Endothelial cell of umbilical vein (primary cell): Measurements from ENCODE around the gene KIAA0408. TPM values are rescaled to one million over a fixed set of nuclear protein-coding genes. Genes with fewer than 3 reads are reported as not detected.

Experiments
- BruUV-seq: library from RNA; stranded (reverse); fragments of 400-500 nt; replicated peaks from 2 replicates; lab custom pipeline; 2021; lab: Mats Ljungman, UMichigan
- CTCF ChIA-PET: fragments of 300-600, 350-600 bp; sonication (Branson Sonifier 250); formaldehyde crosslinking; loops from one replicate; lab custom pipeline; 2021; ENCODE audit warnings: antibody characterized with exemption, inconsistent platforms; lab: Charles Lee
- POLR2A ChIA-PET: fragments of 300-600, 350-600 bp; sonication (Branson Sonifier 250); formaldehyde crosslinking; loops from one replicate; lab custom pipeline; 2021; ENCODE audit warnings: antibody characterized with exemption, inconsistent platforms; lab: Charles Lee
- DNase-seq: peaks from one replicate; pipeline ENCODE4 v3.0.0-alpha.2; 2011; ENCODE audit warnings: low read depth, low spot score
- FAIRE-seq: peaks from 2 replicates; lab custom pipeline; 2011; peaks lifted over from hg19 to GRCh38; lab: Jason Lieb, UNC
- H2AFZ ChIP-seq: 2 replicates; pipeline ENCODE4 v1.6.0; 2012; ENCODE audit warnings: low read depth, low read length, control low read depth, inconsistent platforms
- H3K27ac ChIP-seq: 2 replicates; pipeline ENCODE4 v1.5.1; 2011; ENCODE audit warnings: low read depth, mild to moderate bottlenecking, control low read depth, low read length, moderate library complexity; ENCODE audit not compliant: insufficient read depth
- H3K27me3 ChIP-seq, 2 experiments: 2 replicates each; pipeline versions ENCODE4 v1.6.0 to v1.6.1; 2011; ENCODE audit warnings: low read length in 2 of 2, mixed read lengths in 1 of 2; ENCODE audit not compliant: control insufficient read depth in 2 of 2, insufficient read depth in 2 of 2
- H3K36me3 ChIP-seq, 2 experiments: 2 replicates in 1 of 2; 3 replicates in 1 of 2; pipeline ENCODE4 v1.5.1; 2011; ENCODE audit warnings: low read length in 2 of 2, mild to moderate bottlenecking in 1 of 2, moderate library complexity in 1 of 2; ENCODE audit not compliant: control insufficient read depth in 2 of 2, insufficient read depth in 2 of 2; ENCODE audit errors: extremely low read depth in 1 of 2
- H3K4me1 ChIP-seq: 3 replicates; pipeline ENCODE4 v1.5.1; 2011; ENCODE audit warnings: mild to moderate bottlenecking, low read length; ENCODE audit not compliant: control insufficient read depth, insufficient read depth; ENCODE audit errors: extremely low read depth
- H3K4me2 ChIP-seq: 2 replicates; pipeline ENCODE4 v1.6.1; 2011; ENCODE audit warnings: low read length, control low read depth, mixed read lengths; ENCODE audit not compliant: insufficient read depth
- H3K4me3 ChIP-seq, 3 experiments: fragments of 200-600 bp in 1 of 3; sonication (generic), shearing (Covaris generic) in 1 of 3; replicated peaks in 1 of 3; 2 replicates each; pipeline ENCODE4 v1.5.1; 2011 to 2016; ENCODE audit warnings: control low read depth in 3 of 3, low read length in 3 of 3, mild to moderate bottlenecking in 2 of 3, inconsistent platforms in 1 of 3, low read depth in 1 of 3, moderate library complexity in 1 of 3; ENCODE audit not compliant: insufficient read depth in 1 of 3
- H3K79me2 ChIP-seq: 2 replicates; pipeline ENCODE4 v1.6.0; 2012; ENCODE audit warnings: low read length, inconsistent platforms; ENCODE audit not compliant: control insufficient read depth, insufficient read depth
- H3K9ac ChIP-seq: replicated peaks from 2 replicates; pipeline ENCODE3; 2011; ENCODE audit warnings: low read length, control low read depth; ENCODE audit not compliant: insufficient read depth; ENCODE audit errors: extremely low read depth
- H3K9me1 ChIP-seq: replicated peaks from 3 replicates; pipeline ENCODE4 v1.6.0; 2011; ENCODE audit warnings: mild to moderate bottlenecking, low read length; ENCODE audit not compliant: control insufficient read depth, insufficient read depth; ENCODE audit errors: extremely low read depth
- H3K9me3 ChIP-seq: replicated peaks from 2 replicates; pipeline ENCODE4 v1.5.1; 2012; ENCODE audit warnings: low read length, inconsistent platforms; ENCODE audit not compliant: control insufficient read depth, insufficient read depth
- H4K20me1 ChIP-seq: replicated peaks from 2 replicates; pipeline ENCODE3; 2011; ENCODE audit warnings: mild to moderate bottlenecking, low read length; ENCODE audit not compliant: control insufficient read depth, insufficient read depth; ENCODE audit errors: extremely low read depth
- EZH2 ChIP-seq: IDR thresholded peaks from 2 replicates; pipeline ENCODE4 v1.6.1; 2012; ENCODE audit warnings: borderline replicate concordance, low read depth, mild to moderate bottlenecking, moderate library complexity, low read length, inconsistent platforms; ENCODE audit not compliant: severe bottlenecking
- FOS ChIP-seq: IDR thresholded peaks from 2 replicates; pipeline ENCODE4 v1.6.1; 2011; ENCODE audit warnings: mild to moderate bottlenecking, low read length, moderate library complexity, borderline replicate concordance; ENCODE audit not compliant: insufficient read depth
- GATA2 ChIP-seq: IDR thresholded peaks from 2 replicates; pipeline ENCODE4 v1.7.0; 2011; ENCODE audit warnings: low read depth, mild to moderate bottlenecking, moderate library complexity, mixed read lengths, low read length; ENCODE audit not compliant: insufficient read length, insufficient read depth
- JUN ChIP-seq: IDR thresholded peaks from 2 replicates; pipeline ENCODE4 v1.6.1; 2011; ENCODE audit warnings: borderline replicate concordance, low read depth; ENCODE audit not compliant: insufficient read length, insufficient read depth
- MYC ChIP-seq: IDR thresholded peaks from one replicate; pipeline ENCODE4 v1.6.1; 2011; ENCODE audit warnings: mild to moderate bottlenecking, low read depth, low read length
- POLR2A ChIP-seq: IDR thresholded peaks from 2 replicates; pipeline ENCODE4 v1.6.1; 2012; ENCODE audit warnings: low read depth, mild to moderate bottlenecking, control low read depth, low read length
- POLR2AphosphoS5 ChIP-seq: IDR thresholded peaks from 2 replicates; pipeline ENCODE4 v1.6.1; 2012; ENCODE audit warnings: low read depth, mild to moderate bottlenecking, control low read depth, low read length, moderate library complexity; ENCODE audit not compliant: insufficient read depth
- dilution Hi-C: fragments of 300-500 bp; cut with MboI; formaldehyde crosslinking; loops from one replicate; pipeline ENCODE4 v1.15.0; 2019; ENCODE audit warnings: low sequenced_read_pairs; ENCODE audit not compliant: extremely low pct_ligation_motif_present
- intact Hi-C: fragments of 100-400 bp; cut with micrococcal nuclease; formaldehyde crosslinking; loops from one replicate; pipeline ENCODE4 v1.10.0; 2022
- polyA plus RNA-seq, 4 experiments: library from polyadenylated mRNA; depleted of rRNA in 3 of 4; stranded (reverse) in 3 of 4; unstranded in 1 of 4; fragments of >200 nt; gene quantifications; 2 replicates each; pipeline versions ENCODE4 v1.2.1 to v1.2.3, GENCODE V29; 2011 to 2012; ENCODE audit warnings: missing spikeins in 1 of 4
- total RNA-seq: library from RNA; stranded (reverse); gene quantifications from 2 replicates; pipeline ENCODE4 v1.2.3, GENCODE V29; 2021
- TF ChIP-seq, protein P1 (sequence below): IDR thresholded peaks from 2 replicates; pipeline ENCODE4 v1.6.1; 2011; ENCODE audit not compliant: insufficient read depth, insufficient read length
- TF ChIP-seq, protein P2 (sequence below), 2 donors: IDR thresholded peaks; 1 replicate in 1 of 2; 2 replicates in 1 of 2; pipeline ENCODE4 v1.5.1; 2011; ENCODE audit warnings: low read length in 2 of 2, mild to moderate bottlenecking in 2 of 2, moderate library complexity in 2 of 2, control low read depth in 1 of 2, inconsistent platforms in 1 of 2, low read depth in 1 of 2; ENCODE audit not compliant: insufficient read depth in 1 of 2; ENCODE audit errors: extremely low read depth in 1 of 2

KIAA0408 gene
- total and polyA plus RNA-seq, 2 donors (not counting 3 experiments of a cell fraction or from before 2014, with no cell fraction given): not detected

DNA sequence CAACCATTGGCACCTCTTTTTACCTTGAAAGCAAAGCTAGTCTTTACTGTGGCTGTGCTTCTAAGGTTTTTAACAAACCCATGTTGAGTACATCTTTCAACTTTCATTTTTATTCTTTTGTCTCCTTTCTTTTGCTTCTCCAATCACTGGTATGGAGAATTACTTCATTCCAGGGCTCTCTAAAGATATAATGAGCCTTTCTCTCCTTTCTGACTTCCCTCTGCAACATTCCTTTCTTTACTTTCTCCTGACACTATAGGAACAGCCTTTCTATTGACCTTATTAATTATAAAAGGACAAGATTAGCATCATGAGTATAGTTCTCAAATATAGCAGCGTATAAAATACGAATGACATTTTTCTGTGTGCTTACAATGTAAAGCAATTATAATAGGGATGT, 23.1 kb upstream of the KIAA0408 start:
- POLR2A ChIA-PET: no interaction called here
- no peak overlapping the region for H3K27ac ChIP-seq

More for the DNA sequence above, 23.1 kb upstream of the KIAA0408 start:
- Histone ChIP-seq H3K4me3 (no peak overlapping the region), H3K4me2 (no peak overlapping the region), H3K4me1 (peaks cover 4% of the 10 kb centered on the region), H3K9ac (no peak overlapping the region), H3K9me3 (no peaks in the 10 kb centered on the region), H4K20me1 (no peaks in the 10 kb centered on the region), H2AFZ (no peak overlapping the region), H3K79me2 (no peaks in the 10 kb centered on the region), H3K36me3 (no peaks in the 10 kb centered on the region), H3K9me1 (no peaks in the 10 kb centered on the region), H3K27me3 (peaks cover 5 to 12% of the 10 kb centered on the region in 2 experiments)
- TF ChIP-seq FOS (no peak), MYC (no peak), POLR2A (no peak), POLR2AphosphoS5 (no peak), EZH2 (no peak), JUN (no peak), GATA2 (no peak)
- TF ChIP-seq, protein P1, sequence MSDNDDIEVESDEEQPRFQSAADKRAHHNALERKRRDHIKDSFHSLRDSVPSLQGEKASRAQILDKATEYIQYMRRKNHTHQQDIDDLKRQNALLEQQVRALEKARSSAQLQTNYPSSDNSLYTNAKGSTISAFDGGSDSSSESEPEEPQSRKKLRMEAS: no peak
- TF ChIP-seq, protein P2, sequence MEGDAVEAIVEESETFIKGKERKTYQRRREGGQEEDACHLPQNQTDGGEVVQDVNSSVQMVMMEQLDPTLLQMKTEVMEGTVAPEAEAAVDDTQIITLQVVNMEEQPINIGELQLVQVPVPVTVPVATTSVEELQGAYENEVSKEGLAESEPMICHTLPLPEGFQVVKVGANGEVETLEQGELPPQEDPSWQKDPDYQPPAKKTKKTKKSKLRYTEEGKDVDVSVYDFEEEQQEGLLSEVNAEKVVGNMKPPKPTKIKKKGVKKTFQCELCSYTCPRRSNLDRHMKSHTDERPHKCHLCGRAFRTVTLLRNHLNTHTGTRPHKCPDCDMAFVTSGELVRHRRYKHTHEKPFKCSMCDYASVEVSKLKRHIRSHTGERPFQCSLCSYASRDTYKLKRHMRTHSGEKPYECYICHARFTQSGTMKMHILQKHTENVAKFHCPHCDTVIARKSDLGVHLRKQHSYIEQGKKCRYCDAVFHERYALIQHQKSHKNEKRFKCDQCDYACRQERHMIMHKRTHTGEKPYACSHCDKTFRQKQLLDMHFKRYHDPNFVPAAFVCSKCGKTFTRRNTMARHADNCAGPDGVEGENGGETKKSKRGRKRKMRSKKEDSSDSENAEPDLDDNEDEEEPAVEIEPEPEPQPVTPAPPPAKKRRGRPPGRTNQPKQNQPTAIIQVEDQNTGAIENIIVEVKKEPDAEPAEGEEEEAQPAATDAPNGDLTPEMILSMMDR (IDR thresholded peaks at IDR 0.05; ENCODE audit: extremely low read depth in 1 of 2, insufficient read depth in 1 of 2, low read depth in 1 of 2, low read length in 2 of 2): no peak
- intact Hi-C loops (no loop called here), dilution Hi-C loops (no loop called here)
- no TSS peak for BruUV-seq
- DNase-seq (no peak), FAIRE-seq (no peak)
- CTCF ChIA-PET: interaction anchor here (2.3 to 2.5 kb wide), 3 partner anchors 16 to 57 kb away, joined by 7 to 15 read pairs (median 11); no protein-coding TSS in a partner anchor
